HPDE6-E6E7 (cell line): ENCODE results near the gene MRPL21.

ENCODE experiments used
- DNase-seq: peaks from one replicate; pipeline ENCODE4 v3.0.0; 2011; ENCODE audit warnings: missing footprints; ENCODE audit errors: extremely low spot score

The MRPL21 gene

DNA sequence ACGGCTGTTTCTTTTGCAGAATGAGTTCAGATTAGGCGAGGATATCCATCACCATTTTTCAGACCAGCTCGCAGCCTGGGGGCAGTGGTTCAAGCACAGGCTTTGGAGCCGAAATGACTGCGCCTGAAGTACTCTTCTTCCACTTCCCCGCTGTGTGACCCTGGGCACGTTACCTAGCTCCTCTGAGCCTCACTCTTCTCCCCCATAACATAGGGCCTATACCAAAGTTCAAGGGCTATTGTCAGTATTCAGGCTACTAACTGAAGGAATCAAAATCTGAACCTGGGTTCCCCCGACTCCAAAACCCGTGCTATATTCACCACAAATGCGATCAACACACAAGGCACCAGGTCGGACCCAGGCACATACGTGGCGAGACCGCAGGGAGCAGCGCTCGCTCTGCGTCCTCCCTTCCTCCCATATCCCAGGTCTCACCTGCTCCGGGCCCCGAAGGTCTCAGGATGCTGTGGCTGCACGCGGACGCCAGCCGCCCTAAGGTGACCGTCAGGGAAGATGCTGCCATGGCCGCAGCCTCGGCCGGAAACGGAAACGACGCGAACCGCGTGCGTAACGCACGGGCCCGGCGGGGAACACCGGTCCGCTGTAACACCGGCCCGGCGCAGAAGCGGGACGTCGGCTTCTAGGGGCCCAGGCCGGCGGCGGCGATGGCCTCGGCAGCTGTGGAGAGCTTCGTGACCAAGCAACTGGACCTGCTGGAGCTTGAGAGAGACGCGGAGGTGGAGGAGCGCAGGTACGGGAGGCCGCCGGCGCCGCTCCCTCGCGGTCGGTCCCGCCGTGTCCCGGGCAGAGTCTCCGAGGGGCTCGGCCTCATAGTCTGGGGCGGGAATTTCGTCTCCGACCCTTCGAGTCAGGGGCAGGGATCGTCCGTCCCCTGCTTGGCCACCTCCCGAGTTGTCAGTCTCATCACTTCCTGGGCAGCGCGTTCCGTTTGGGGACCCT lies at the start of gene MRPL21, which contains the start of gene IGHMBP2:
TSS of gene MRPL21 (minus strand) at position 545 of the 960 bp plus-strand sequence. CDS start at position 523, 22 bp downstream.
TSS of gene IGHMBP2 (plus strand) at position 604 of the 960 bp plus-strand sequence. CDS start at position 666, 62 bp downstream.
- peak; percentile 85 for DNase-seq

DNA sequence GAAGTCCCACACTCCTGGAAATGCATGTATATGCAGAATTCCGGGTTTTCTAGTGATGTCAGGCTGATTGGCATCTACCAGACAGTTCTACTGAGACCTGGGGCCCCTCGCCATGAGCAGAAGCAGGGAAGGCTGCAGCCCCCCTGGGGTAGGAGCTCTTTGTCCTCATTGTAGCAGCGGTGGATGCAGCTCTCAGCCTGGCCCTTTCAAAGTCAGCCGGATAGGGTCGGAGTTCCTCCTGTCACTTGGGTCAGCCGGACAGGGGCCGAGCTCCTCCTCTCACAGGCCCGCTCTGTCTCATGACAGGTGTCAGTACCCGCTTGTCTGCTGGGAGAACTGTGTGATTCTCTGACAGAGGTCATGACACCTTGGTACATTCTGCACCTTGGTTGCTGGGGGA lies 47.1 kb upstream of the MRPL21 start:
- DNase-seq, result no peak

DNA sequence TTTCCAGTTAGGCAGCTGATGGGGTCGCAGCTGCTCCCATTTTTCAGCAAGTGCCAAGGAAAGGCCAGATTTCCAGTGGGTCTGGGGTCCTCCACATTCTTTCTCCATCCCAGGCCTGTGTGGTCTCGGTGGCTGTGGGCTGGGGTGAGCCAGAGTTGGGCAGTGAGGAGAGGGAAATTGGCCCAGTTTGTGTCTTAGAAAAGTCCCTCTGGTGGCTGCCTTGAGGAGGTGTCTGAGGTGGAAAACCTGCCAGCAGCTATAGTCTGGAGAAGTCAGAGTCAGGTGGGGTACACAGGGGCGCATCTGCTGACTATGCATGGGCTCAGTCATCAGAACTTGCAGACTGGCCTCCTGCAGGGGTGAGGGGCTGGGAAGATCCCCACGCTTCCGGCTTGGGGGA lies 46.6 kb upstream of the MRPL21 start:
- peak; percentile 34 for DNase-seq

DNA sequence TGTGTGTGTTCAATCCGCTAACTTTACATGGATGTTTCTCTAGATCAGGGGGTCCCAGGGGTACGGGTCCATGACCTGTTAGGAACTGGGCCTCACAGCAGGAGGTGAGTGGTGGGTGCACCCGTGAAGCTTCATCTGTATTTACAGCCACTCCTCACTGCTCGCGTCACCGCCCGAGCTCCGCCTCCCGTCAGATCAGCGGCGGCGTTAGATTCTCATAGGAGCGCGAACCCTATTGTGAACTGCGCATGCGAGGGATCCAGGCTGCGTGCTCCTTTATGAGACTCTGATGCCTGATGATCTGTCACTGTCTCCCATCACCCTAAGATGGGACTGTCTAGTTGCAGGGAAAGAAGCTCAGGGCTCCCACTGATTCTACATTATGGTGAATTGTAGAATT lies 45.3 kb upstream of the MRPL21 start:
- DNase-seq, result no peak

DNA sequence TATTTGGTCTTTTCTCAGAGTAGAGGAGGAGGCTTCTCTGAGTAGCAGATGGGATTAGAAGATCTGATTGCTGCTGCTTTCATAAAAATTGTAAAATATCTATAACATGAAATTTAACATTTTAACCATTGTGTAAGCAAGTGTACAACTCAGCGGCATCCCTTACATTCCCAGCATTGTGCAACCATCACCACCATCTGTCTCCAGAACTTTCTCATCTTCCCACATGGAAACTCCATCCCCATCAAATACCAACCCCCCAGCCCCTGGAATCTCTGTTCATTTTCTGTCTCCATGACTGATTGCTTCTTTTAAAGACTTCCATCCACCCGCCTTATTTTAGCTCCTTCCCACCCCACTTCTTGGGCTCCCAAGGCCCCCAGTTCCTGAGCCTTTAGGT lies 44.9 kb upstream of the MRPL21 start:
- no peak for DNase-seq

DNA sequence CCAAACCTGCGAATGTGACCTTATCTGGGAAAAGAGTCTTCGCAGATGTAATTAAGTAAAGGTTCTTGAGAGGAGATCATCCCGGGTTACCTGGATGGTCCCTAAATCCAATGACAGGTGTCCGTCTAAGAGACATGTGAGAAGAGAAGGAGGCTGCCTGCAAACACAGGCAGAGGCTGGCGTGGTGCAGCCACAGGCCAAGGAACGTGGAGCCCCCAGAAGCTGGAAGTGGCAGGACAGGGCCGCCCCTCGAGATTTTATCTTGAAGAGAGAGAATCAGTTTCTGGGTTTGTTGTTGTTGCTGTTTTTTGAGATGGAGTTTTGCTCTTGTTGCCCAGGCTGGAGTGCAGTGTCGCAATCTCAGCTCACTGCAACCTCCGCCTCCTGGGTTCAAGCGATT lies 43.5 kb upstream of the MRPL21 start:
- DNase-seq, result no peak

DNA sequence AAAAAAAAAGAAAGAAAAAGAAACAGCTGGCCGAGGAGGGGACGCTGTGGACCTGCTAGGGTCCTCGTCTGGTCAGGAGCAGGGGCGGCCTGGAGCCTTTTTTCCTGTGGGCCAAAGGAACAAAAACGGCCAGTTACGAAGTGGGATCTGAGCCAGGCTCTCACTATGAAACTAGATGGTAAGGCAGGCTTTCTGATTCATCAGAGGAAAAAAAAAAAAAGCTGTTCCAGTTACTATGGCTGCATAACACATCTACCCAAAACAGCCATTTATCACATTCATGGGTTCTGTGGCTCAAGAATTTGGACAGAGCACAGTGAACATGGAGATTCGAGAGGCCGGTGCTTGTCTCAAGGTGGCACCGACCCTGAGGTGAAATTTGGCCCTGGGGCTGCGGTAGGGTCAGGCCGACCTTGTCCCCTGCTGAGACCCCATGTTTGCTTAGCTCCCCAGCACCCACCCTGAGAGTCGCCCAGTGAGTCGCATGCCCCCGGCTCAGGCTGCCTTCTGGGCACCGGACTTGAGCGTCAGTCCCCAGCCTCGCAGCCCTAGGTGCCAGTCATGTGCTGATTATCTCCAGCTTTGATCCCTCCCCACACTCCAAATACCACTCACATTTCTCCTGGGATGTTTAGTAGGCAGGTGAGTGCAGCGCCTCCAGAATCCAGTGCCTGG lies 42.9 kb upstream of the MRPL21 start:
- peak; percentile 66 for DNase-seq

DNA sequence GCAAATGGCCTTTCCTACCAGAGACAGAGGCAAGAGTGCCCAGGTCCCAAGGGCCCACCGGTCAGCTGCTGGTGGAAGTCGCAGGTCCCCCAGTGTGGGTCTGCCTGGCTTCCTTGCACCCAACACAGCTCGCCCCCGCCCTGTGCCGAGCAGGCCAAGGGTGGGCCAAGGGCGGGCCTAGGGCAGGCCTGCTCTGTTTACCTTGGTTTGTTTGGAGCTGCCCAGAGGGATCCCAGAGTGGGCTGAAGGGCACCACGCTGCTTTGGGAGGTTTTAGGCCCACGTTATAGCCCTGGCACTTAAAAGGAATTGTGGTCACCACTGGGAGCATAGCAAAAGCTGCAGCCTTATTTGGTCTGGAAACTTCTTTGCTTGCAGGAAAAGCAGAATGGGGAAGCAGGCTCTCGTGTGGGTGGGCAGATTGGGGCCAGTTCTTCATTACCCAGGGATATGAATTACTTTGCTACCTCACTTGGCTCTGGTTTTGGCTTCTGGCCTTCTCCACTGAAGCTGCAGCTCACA lies 39.2 kb upstream of the MRPL21 start:
- DNase-seq, result no peak

DNA sequence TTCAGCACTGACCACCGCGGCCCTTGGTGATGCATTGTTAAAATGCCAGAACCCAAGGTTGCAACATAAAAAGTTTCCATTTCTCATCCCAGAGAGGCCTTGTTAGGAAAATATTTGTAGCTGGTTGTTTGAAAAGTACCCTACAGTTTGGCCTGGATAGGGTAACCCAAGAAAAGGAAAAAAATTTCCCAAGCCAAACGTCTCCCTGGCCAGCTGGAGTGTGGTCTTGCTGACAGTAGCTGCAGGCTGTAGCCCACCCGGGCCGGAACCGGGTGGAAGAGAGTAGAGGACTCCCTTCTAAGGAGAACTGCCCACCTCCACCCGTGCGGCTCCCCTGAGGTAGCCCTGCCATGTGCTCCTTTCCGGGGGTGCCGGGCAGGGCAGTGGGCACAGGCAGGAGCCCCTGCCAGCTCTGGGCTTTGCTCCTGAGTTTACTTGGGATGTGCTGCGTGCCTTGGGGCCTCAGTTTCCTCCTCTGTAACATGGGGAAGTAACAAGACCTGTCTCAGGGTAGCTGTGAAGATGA lies 38.5 kb upstream of the MRPL21 start:
- no peak for DNase-seq

DNA sequence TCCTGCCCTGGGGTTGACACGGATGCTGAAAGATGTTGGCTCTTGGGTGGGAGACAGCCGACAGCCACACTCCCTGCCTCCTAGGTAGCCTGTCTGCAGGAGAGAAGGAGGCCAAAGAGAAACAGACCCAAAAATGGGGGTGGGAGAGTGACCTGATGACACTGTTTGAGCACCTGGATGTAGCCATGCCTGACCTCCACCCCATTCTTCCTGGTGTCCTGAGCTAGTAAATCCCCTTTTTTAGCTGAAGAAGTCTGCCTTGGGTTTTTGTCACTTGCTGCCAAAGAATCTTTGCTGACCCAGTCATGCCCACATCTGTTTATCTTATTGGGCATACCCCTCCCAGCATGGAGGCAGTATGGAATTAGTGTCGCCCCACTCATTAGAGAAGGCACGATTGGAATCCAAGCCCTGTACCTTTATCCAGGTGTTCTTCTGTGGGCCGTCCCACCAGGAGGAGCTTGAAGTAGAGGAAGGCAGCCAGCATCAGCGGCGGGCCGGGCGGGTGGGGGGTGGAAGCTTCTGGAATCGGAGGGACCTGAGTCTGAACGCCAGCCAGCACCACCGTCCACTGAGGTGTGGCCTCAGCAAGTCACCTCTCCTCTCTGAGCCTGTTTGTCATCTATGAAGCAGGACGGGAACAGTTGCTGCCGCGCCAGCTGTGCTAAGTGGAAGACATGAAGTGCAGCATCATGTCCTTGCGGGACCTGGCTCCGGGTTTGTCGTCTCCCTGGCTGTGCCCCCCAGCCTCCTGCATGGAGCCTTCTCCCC lies 37.9 kb upstream of the MRPL21 start:
- DNase-seq, result no peak

DNA sequence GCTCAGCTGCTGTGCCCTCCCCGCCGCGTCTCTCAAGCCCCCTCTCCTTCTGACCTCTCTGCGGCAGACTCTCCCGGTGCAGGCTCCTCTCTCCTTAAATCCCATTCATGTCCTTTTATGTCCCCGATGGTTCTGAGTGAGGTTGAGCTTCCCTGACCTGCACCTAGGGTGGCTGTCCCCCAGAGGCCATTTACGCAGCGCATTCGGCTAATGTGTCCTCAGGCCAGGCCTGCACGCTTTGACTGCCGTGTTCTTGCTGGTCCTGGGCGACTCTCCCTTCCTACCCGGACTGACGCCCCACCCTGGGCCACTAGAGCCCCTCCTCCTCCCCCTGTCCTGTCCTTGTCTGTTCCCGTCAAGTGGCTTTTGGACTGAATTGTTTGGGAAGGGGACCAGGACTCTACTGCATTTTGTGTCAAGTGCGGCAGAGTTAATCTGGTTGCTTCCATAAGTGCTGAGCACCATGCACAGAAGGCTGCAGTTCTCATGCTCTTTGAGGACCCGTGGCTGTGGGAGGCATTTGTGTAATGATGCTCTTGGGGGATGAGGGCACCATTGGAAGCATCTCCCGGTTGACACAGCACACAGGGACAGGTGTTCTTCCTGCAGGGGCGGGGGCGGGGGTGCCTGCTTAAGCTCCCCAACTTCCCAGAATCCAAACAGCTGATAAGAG lies 37.2 kb upstream of the MRPL21 start:
- no peak for DNase-seq

DNA sequence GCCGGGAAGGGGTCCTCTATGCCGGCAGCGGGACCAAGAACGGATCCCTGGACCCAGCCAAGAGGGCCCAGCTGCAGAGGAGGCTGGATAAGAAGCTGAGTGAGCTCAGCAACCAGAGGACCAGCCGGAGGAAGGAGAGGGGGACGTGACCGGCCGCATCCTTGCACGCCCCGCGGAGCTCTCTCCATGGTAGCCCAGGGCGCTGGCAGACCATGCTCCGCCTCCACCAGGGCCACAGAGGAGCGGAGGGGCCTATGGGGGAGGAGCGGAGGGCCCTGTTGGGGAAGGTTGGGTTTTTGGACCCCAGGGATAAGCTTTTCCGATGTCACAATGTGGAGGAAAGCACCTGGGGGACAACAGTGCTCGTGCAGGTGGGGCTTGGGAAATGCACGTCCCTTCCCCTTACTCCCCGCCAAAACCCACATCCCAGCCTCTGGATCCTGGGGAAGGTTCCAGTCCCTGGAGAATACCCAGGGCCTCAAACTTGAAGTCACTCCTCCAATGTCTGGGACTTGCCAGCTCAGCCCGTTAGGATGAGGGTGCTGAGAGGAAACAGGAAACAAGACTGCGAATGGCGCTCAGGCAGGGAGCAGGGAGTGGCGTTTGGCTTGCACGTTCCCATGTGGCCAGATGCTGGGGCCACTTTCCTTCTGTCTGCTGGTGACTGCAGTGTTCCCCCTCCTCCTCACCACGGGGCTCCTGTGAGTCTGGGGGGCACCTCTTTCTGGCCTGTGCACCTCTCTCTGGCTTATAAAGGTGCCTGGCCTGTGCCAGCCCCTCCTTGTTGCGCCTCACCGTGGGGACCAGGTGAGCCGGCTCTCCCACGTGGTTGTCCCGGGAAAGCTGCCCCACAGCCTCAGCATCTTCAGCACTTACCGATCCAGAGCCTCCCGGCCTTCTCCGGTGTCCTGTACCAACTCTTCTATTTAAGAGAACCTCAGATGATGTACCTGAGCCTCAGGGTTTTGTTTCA lies 36.2 kb upstream of the MRPL21 start:
- DNase-seq, result no peak

DNA sequence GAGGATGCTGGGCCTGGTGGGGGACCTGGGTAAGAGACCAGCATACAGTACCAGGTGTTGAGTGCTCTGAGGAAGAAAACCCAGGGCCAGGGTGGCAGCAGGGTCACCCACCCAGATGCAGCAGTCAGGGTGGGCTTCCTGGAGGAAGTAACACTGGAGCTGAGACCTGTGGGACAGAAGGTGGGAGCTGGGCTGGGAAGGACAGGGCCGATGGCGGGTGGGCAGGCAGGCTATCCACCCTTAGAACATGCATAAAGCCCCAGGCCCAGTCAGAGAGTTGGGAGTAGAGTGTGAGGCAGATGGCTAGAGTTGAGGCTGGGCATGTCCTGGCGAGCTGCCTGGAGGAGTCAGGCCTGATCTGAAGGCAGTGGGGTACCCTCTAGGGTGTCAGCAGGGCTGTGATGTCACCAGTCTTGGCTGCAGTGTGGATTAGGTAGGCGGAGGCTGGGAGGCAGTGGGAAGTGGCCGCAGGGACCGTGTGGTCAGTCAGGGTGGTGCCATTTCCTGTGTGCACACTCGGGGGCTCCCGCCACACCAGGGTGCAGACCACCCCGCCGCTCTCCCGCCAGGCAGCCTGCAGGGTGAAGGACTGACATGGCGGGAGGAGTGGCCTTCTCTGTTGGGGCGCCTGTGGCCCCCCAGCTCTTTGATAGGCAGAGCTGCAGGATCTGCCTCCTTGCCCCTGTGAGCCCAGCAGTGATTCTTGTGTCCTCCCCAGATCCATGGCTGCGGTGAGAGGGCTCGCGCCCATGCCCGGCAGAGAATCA lies 35.4 kb upstream of the MRPL21 start:
- no peak for DNase-seq

DNA sequence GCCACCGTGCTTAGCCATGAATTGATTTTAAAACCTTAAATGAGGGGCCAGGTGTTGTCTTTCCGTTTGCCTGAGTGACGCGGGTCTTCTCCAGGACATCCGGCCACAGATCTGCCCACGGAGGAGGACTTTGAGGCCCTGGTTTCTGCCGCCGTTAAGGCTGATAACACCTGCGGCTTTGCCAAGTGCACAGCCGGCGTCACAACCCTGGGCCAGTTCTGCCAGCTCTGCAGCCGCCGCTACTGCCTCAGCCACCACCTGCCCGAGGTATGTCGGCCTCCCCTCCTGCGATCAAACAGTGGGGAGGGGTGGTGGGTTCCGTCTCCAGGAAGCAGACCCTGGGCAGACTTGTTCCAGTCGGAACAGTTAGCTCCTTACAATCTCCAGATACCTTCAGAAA lies 34.5 kb upstream of the MRPL21 start:
- DNase-seq, result no peak

DNA sequence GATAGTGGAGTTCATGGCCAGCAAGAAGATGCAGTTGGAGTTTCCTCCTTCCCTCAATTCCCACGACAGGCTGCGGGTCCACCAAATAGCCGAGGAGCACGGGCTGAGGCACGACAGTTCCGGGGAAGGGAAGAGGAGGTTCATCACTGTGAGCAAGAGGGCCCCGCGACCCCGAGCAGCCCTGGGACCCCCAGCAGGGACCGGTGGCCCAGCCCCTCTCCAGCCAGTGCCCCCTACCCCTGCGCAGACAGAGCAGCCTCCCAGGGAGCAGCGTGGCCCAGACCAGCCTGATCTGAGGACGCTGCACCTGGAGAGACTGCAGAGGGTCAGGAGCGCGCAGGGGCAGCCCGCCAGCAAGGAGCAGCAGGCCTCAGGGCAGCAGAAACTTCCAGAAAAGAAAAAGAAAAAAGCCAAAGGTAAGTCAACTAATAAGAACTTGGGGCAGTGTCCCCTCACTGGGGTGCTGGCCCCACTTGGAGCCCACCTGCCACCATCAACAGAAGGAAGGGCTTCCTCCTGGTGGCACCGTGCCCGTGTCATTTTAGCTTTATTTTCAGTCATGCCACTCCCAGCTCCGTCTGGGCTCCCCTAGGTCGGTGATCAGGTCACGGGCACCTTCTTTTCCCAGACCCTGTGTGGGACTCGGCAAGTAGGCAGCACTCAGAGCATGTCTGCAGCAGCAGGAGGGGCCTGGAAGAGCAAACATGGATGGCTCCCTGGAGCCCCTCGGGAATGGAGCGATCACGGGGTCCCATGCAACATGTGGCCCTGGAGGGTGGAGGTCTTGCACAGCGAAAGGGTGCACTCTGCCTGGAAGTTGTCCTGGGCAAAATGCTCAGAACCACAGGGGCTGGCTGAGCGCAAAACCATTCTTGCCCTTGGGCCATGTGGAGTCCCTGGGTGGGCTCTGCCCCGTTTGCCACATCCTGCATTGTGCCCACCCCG lies 33.3 kb upstream of the MRPL21 start:
- no peak for DNase-seq

DNA sequence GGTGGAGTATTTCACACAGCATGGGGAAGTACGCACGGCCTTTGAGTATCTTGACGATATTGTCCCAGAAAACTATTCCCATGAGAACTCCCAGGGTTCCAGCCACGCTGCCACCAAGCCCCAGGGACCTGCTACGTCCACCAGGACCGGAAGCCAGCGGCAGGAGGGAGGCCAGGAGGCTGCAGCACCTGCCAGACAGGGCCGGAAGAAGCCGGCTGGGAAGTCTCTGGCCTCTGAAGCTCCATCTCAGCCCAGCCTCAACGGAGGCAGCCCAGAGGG lies 32.7 kb upstream of the MRPL21 start:
- DNase-seq, result no peak

DNA sequence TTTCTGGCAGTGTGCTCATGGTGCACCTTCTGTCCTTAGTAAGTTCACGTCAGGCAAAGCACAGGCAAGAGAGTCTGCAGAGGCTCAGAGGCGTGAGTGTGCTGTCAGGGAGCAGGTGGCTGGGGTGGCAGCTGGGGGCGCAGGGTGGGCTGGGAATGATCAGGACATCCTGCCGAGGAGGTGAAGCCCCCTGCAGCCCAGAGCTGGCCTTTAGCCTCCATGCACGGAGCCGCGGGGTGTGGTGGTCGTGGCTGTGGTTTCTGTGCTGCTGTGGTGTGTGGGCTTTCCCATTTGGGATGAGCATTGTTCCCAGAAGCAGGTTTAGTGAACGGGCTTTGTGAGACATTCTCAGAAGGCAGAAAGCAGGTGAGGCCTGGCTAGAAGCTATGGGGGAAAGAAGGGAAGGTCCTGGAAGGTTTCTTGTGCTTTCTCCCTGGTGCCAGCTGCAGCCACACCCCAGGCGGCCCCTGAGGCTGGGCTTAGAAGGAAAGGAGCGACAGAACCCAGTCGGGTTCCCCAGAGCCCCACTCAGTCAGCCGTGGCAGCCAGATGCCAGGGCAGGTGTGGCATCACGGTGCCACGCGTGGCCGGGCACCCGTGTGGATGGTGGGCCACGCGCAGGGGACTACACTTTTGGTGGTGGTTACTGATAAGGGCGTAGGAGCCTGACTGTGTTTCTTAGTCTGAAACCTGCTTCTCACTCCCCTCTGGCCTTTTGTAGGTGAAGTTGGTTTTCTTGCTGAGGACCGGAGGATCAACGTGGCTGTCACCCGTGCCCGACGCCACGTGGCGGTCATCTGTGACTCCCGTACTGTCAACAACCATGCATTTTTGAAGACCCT lies 32.1 kb upstream of the MRPL21 start:
- no peak for DNase-seq
